Liver (tissue), 9 donors: ENCODE results near the gene CTPS2. TPM values are rescaled to one million over a fixed set of nuclear protein-coding genes. Genes with fewer than 3 reads are reported as not detected.

Source experiments
- DNase-seq: peaks from one replicate; pipeline ENCODE4 v3.0.0-alpha.2; 2017; ENCODE audit warnings: low spot score
- H3K27ac ChIP-seq, 2 donors: one replicate each; pipeline ENCODE4 v1.7.0; 2013; ENCODE audit warnings: inconsistent platforms in 2 of 2, low read length in 2 of 2, control low read depth in 1 of 2, low read depth in 1 of 2, mild to moderate bottlenecking in 1 of 2
- H3K27me3 ChIP-seq, 4 donors: one replicate each; pipeline versions ENCODE4 v1.6.1 to v1.7.0; 2013; ENCODE audit warnings: low read length in 3 of 4, inconsistent platforms in 1 of 4, mild to moderate bottlenecking in 1 of 4, moderate library complexity in 1 of 4; ENCODE audit not compliant: control insufficient read depth in 4 of 4, insufficient read depth in 4 of 4
- H3K36me3 ChIP-seq, 4 donors: one replicate each; pipeline versions ENCODE4 v1.6.1 to v1.7.0; 2013; ENCODE audit warnings: low read length in 3 of 4, mild to moderate bottlenecking in 3 of 4, low read depth in 1 of 4, moderate library complexity in 1 of 4; ENCODE audit not compliant: control insufficient read depth in 4 of 4, insufficient read depth in 3 of 4
- H3K4me1 ChIP-seq, 4 donors: one replicate each; pipeline versions ENCODE4 v1.6.1 to v1.7.0; 2013; ENCODE audit warnings: low read length in 3 of 4, mild to moderate bottlenecking in 3 of 4, moderate library complexity in 1 of 4; ENCODE audit not compliant: control insufficient read depth in 4 of 4, insufficient read depth in 4 of 4
- H3K4me3 ChIP-seq, 3 donors: one replicate each; pipeline versions ENCODE4 v1.6.1 to v1.7.0; 2013; ENCODE audit warnings: low read length in 3 of 3, control low read depth in 1 of 3, low read depth in 1 of 3, mild to moderate bottlenecking in 1 of 3
- H3K9ac ChIP-seq, 2 donors: one replicate each; pipeline ENCODE4 v1.7.0; 2013; ENCODE audit warnings: low read length in 2 of 2, mild to moderate bottlenecking in 2 of 2, moderate library complexity in 2 of 2, control low read depth in 1 of 2, low read depth in 1 of 2
- H3K9me3 ChIP-seq, 4 donors: one replicate each; pipeline versions ENCODE4 v1.6.1 to v1.7.0; 2013; ENCODE audit warnings: low read length in 3 of 4; ENCODE audit not compliant: control insufficient read depth in 4 of 4
- CTCF ChIP-seq: fragments of 150-350 bp; IDR thresholded peaks from 2 replicates; pipeline ENCODE4 v1.5.1; 2017; ENCODE audit warnings: improper control_type of control experiment, low read depth, low read length; ENCODE audit not compliant: missing input control
- EGR1 ChIP-seq, 2 donors: IDR thresholded peaks; 2 replicates each; pipeline ENCODE4 v1.6.1; 2016 to 2018; ENCODE audit warnings: antibody characterized with exemption in 2 of 2, low read depth in 2 of 2
- GABPA ChIP-seq, 2 donors: IDR thresholded peaks in 1 of 2; conservative IDR thresholded peaks in 1 of 2; 2 replicates each; pipeline ENCODE4 v1.6.1; 2016; ENCODE audit warnings: antibody characterized with exemption in 2 of 2, mild to moderate bottlenecking in 1 of 2, moderate library complexity in 1 of 2
- HNF4A ChIP-seq, 2 donors: conservative IDR thresholded peaks; 2 replicates each; pipeline ENCODE4 v1.6.1; 2016; ENCODE audit warnings: antibody characterized with exemption in 2 of 2, mild to moderate bottlenecking in 2 of 2
- JUND ChIP-seq, 2 donors: IDR thresholded peaks; 2 replicates each; pipeline ENCODE4 v1.6.1; 2016; ENCODE audit warnings: antibody characterized with exemption in 2 of 2
- NR2F2 ChIP-seq: IDR thresholded peaks from 2 replicates; pipeline ENCODE4 v1.6.1; 2016; ENCODE audit warnings: antibody characterized with exemption
- RAD21 ChIP-seq, 2 donors: IDR thresholded peaks; 2 replicates each; pipeline ENCODE4 v1.6.1; 2016; ENCODE audit warnings: antibody characterized with exemption in 2 of 2, mild to moderate bottlenecking in 2 of 2
- REST ChIP-seq: IDR thresholded peaks from 2 replicates; pipeline ENCODE4 v1.6.1; 2016; ENCODE audit warnings: antibody characterized with exemption, mild to moderate bottlenecking
- RXRA ChIP-seq, 2 donors: IDR thresholded peaks; 2 replicates each; pipeline ENCODE4 v1.6.1; 2017 to 2018; ENCODE audit warnings: antibody characterized with exemption in 2 of 2, mild to moderate bottlenecking in 1 of 2
- SP1 ChIP-seq: IDR thresholded peaks from 2 replicates; pipeline ENCODE4 v1.6.1; 2018; ENCODE audit warnings: antibody characterized with exemption, mild to moderate bottlenecking
- YY1 ChIP-seq: IDR thresholded peaks from 2 replicates; pipeline ENCODE4 v1.6.1; 2016; ENCODE audit warnings: antibody characterized with exemption, mild to moderate bottlenecking
- WGBS: extraction: QIAGEN DNeasy Blood & Tissue Kit; methylation state at CpG from one replicate; pipeline ENCODE4 v1.1.7; 2013; 5-methylcytosine and 5-hydroxymethylcytosine counted together
- polyA plus RNA-seq, 2 donors: library from polyadenylated mRNA; stranded (reverse) in 1 of 2; unstranded in 1 of 2; fragments of 200-250 nt in 1 of 2; fragments of >200 nt in 1 of 2; fragmentation: Nextera tagmentation in 1 of 2; extraction: Ambion mirVana in 1 of 2; gene quantifications; one replicate each; pipeline versions ENCODE4 v1.2.1 to v1.2.3, GENCODE V29; 2013 to 2015
- total RNA-seq, 2 donors: library from RNA; depleted of rRNA; stranded (reverse); fragments of >200 nt; gene quantifications; one replicate each; pipeline ENCODE4 v1.2.3, GENCODE V29; 2014
- TF ChIP-seq, protein P1 (sequence below): IDR thresholded peaks from 2 replicates; pipeline ENCODE4 v1.6.1; 2016; ENCODE audit warnings: antibody characterized with exemption
- TF ChIP-seq, protein P2 (sequence below): IDR thresholded peaks from 2 replicates; pipeline ENCODE4 v1.6.1; 2016; ENCODE audit warnings: antibody characterized with exemption
- TF ChIP-seq, protein P3 (sequence below): IDR thresholded peaks from 2 replicates; pipeline ENCODE4 v1.6.1; 2016; ENCODE audit warnings: antibody characterized with exemption
- donor health status: healthy.
- donor health status: healthy.
- donor health status: healthy.
- donor health status: healthy.
- donor health status: healthy.

CTPS2 gene
- total and polyA plus RNA-seq, 4 donors, result 3.0 to 11.2 (median 7.2) TPM

- no peak for TF ChIP-seq CTCF
Observed at GRCh38 chrX:16665089-16665488, 47.4 kb downstream of the CTPS2 start (continued).

- no peaks in the 10 kb centered on the region for H3K9me3 ChIP-seq
- 94% methylated on average over 2 of the region's 2 CpGs for WGBS
- H3K27ac ChIP-seq, result no peak overlapping the region
- no peaks in the 10 kb centered on the region for H3K27me3 ChIP-seq
- H3K4me1 ChIP-seq, result no peaks in the 10 kb centered on the region
- DNase-seq, result no peak
- H3K36me3 ChIP-seq, result peaks cover 0 to 3% (median 1%) of the 10 kb centered on the region in 4 donors
- no peak overlapping the region for H3K9ac ChIP-seq
- TF ChIP-seq, protein P1, sequence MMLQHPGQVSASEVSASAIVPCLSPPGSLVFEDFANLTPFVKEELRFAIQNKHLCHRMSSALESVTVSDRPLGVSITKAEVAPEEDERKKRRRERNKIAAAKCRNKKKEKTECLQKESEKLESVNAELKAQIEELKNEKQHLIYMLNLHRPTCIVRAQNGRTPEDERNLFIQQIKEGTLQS, result no peak
- no peak for TF ChIP-seq GABPA (IDR thresholded peaks at IDR 0.05 in 1 of 2, conservative IDR thresholded peaks at IDR 0.05 in 1 of 2)
- TF ChIP-seq RAD21 (IDR thresholded peaks at IDR 0.05), result no peak
- TF ChIP-seq EGR1 (IDR thresholded peaks at IDR 0.05; ENCODE audit: low read depth in 2 of 2), result no peak
- TF ChIP-seq NR2F2, result no peak
- TF ChIP-seq REST, result no peak
- no peak for TF ChIP-seq RXRA (IDR thresholded peaks at IDR 0.05)
- TF ChIP-seq, protein P2, sequence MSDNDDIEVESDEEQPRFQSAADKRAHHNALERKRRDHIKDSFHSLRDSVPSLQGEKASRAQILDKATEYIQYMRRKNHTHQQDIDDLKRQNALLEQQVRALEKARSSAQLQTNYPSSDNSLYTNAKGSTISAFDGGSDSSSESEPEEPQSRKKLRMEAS, result no peak
- no peak for TF ChIP-seq SP1
- no peak for TF ChIP-seq HNF4A (conservative IDR thresholded peaks at IDR 0.05)
- TF ChIP-seq YY1, result no peak
- TF ChIP-seq CTCF, result no peak
- TF ChIP-seq, protein P3, sequence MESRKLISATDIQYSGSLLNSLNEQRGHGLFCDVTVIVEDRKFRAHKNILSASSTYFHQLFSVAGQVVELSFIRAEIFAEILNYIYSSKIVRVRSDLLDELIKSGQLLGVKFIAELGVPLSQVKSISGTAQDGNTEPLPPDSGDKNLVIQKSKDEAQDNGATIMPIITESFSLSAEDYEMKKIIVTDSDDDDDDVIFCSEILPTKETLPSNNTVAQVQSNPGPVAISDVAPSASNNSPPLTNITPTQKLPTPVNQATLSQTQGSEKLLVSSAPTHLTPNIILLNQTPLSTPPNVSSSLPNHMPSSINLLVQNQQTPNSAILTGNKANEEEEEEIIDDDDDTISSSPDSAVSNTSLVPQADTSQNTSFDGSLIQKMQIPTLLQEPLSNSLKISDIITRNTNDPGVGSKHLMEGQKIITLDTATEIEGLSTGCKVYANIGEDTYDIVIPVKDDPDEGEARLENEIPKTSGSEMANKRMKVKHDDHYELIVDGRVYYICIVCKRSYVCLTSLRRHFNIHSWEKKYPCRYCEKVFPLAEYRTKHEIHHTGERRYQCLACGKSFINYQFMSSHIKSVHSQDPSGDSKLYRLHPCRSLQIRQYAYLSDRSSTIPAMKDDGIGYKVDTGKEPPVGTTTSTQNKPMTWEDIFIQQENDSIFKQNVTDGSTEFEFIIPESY, result no peak
- no peak for TF ChIP-seq JUND (IDR thresholded peaks at IDR 0.05)
- no peak overlapping the region for H3K4me3 ChIP-seq
Observed at GRCh38 chrX:16664626-16665025, 47.8 kb downstream of the CTPS2 start.
